Adrenal gland (tissue), 12 donors: ENCODE data around the gene PPP2R1B. TPM values are rescaled to one million over a fixed set of nuclear protein-coding genes. Genes with fewer than 3 reads are reported as not detected.

Experiments used
- DNase-seq, 7 donors: peaks; one replicate each; pipeline ENCODE4 v3.0.0-alpha.2; 2019 to 2020
- H3K27ac ChIP-seq, 5 donors: fragments of 200-600 bp; sonication (generic) in 4 of 5; 1 replicate in 3 of 5; 2 replicates in 2 of 5; pipeline versions ENCODE4 v1.5.1 to v1.8.0; 2016 to 2020; ENCODE audit warnings: mild to moderate bottlenecking in 1 of 5
- H3K27me3 ChIP-seq: fragments of 200-600 bp; 2 replicates; pipeline ENCODE4 v1.8.0; 2021
- H3K36me3 ChIP-seq, 2 donors: fragments of 200-600 bp; replicated peaks in 1 of 2; 1 replicate in 1 of 2; 2 replicates in 1 of 2; pipeline versions ENCODE4 v1.5.1 to v1.8.0; 2018 to 2022
- H3K4me1 ChIP-seq, 2 donors: fragments of 200-600 bp; replicated peaks in 1 of 2; 1 replicate in 1 of 2; 2 replicates in 1 of 2; pipeline versions ENCODE4 v1.5.1 to v1.8.0; 2018 to 2021
- H3K4me3 ChIP-seq, 4 donors: fragments of 200-600 bp; sonication (generic) in 3 of 4; one replicate each; pipeline ENCODE4 v1.5.1; 2016 to 2018
- H3K9me3 ChIP-seq, 3 donors: fragments of 200-600 bp; sonication (generic) in 1 of 3; replicated peaks in 1 of 3; 1 replicate in 2 of 3; 2 replicates in 1 of 3; pipeline versions ENCODE4 v1.5.1 to v1.8.0; 2016 to 2021
- CTCF ChIP-seq, 6 experiments: fragments of 450-650 bp in 4 of 6; fragments of 200-600 bp in 2 of 6; sonication (generic) in 1 of 6; IDR thresholded peaks; 1 replicate in 5 of 6; 2 replicates in 1 of 6; pipeline versions ENCODE4 v1.5.1 to v1.8.0; 2016 to 2021; ENCODE audit warnings: antibody characterized with exemption in 6 of 6, mild to moderate bottlenecking in 2 of 6, moderate library complexity in 1 of 6
- POLR2A ChIP-seq, 2 donors: fragments of 450-650 bp; IDR thresholded peaks; one replicate each; pipeline ENCODE4 v1.6.1; 2017; ENCODE audit warnings: antibody characterized with exemption in 2 of 2, mild to moderate bottlenecking in 2 of 2, moderate library complexity in 1 of 2
- WGBS, 4 donors: extraction: QIAGEN DNeasy Blood & Tissue Kit in 2 of 4; methylation state at CpG; one replicate each; pipeline versions ENCODE4 v1.1.5 to v1.1.7; 2013 to 2017; 5-methylcytosine and 5-hydroxymethylcytosine counted together
- intact Hi-C, 2 donors: fragments of 100-400 bp; cut with DNase I; formaldehyde crosslinking; loops; one replicate each; pipeline versions ENCODE4 v1.14.1 to v1.15.0; 2022 to 2023
- polyA plus RNA-seq, 3 donors: library from polyadenylated mRNA; stranded (reverse); fragments of 200-250 nt in 2 of 3; fragments of 350-450 nt in 1 of 3; fragmentation: Illumina TruSeq in 1 of 3; extraction: RNeasy Lipid Tissue Mini Kit (QIAGEN cat#74804) in 1 of 3; gene quantifications; one replicate each; pipeline ENCODE4 v1.2.3, GENCODE V29; 2013 to 2014
- total RNA-seq, 9 donors: library from RNA; depleted of rRNA in 4 of 9; stranded (reverse); fragments of >200 nt in 4 of 9; fragments of 120-200 nt in 1 of 9; fragmentation: NEBNext Ultra II Directional in 1 of 9; extraction: Animal tissue kit (Norgen Biotek cat#: 25700) in 1 of 9; gene quantifications; one replicate each; pipeline versions ENCODE4 v1.1.0 to v1.2.4, GENCODE V29; 2013 to 2023
- donor health status: healthy with polysubstance abuse.
- donor health status: Bipolar disorder and iron deficiency.
- donor health status: DM: yes; HTN: yes; CAD: no.
- donor health status: DM: no; HTN: no; CAD: no.
- donor health status: DM: no; HTN: no; CAD: no.
- donor health status: DM: yes; HTN: yes; CAD: no.

The PPP2R1B gene
- total and polyA plus RNA-seq, 12 donors = 10.3 to 58.1 (median 32.2) TPM

DNA sequence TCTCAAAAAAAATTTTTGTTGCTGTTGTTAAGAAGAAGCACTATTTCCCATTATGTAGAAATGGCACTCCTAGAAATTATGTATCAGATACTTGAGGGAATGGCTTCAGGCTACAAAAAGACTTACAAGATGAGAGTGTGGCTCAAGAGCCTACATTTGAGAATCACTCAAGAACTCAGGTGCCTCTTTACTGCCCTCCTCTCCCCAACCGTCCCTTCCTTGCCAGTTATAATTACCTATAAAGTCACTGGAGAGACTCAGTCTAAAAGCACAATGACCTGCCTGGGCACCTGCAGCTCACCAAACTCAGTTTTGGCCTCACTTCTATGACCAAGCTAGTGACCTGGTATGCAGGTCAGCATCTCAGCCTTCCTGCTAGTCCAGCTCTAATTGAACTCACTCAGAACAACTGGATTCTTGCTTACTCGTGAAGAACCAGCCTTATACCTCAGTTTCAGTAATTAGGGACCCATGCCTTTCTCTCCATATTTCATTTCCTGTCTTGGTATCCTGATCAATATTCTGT lies 41.9 kb upstream of the PPP2R1B start:
- intact Hi-C loops = no loop called here
- WGBS, 4 donors = 95 to 98% (median 97%) methylated on average over 2 of the region's 2 CpGs
- Histone ChIP-seq H3K4me3 (no peak overlapping the region), H3K4me1 (no peaks in the 10 kb centered on the region), H3K27ac (no peak overlapping the region), H3K36me3 (peaks cover 0 to 33% of the 10 kb centered on the region in 2 donors), H3K9me3 (no peaks in the 10 kb centered on the region), H3K27me3 (no peaks in the 10 kb centered on the region)
- no peak for DNase-seq
- TF ChIP-seq POLR2A (IDR thresholded peaks at IDR 0.05) = no peak
- TF ChIP-seq CTCF (IDR thresholded peaks at IDR 0.05) = no peak

- DNase-seq = no peak
- Histone ChIP-seq H3K4me1 (no peaks in the 10 kb centered on the region), H3K36me3 (peaks cover 0 to 33% of the 10 kb centered on the region in 2 donors), H3K27me3 (no peaks in the 10 kb centered on the region), H3K9me3 (no peaks in the 10 kb centered on the region), H3K4me3 (no peak overlapping the region), H3K27ac (no peak overlapping the region)
- intact Hi-C loops = no loop called here
- 92 to 100% (median 97%) methylated on average over 1 of the region's 1 CpG for WGBS, 4 donors
- no peak for TF ChIP-seq CTCF (IDR thresholded peaks at IDR 0.05)
- no peak for TF ChIP-seq POLR2A (IDR thresholded peaks at IDR 0.05)
These were observed 40.9 kb upstream of the PPP2R1B start for GRCh38 chr11:111807076-111807475.

DNA sequence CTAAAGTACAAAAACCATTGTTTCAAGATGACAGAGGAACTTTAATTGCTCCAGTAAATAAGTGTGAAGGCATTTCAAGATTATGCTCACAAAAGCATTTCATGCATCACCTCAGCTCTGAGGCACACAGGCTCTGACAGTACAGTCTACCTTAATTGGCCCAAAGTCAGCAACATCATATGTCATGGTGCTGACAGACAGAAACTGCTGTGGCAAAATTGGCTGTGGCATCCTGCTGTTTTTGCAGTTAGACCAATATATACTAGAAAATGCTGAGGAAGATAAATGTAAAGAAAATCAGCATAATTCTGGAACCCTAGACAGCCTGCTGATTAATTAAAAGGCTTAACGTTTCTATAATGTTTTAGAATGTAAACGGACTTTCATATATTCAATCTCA lies 34.9 kb upstream of the PPP2R1B start:
- Histone ChIP-seq H3K36me3 (peaks cover 0 to 13% of the 10 kb centered on the region in 2 donors), H3K9me3 (no peaks in the 10 kb centered on the region), H3K27ac (no peak overlapping the region), H3K27me3 (no peaks in the 10 kb centered on the region), H3K4me3 (no peak overlapping the region), H3K4me1 (peaks cover 0 to 7% of the 10 kb centered on the region in 2 donors)
- WGBS, 4 donors = 78 to 87% (median 86%) methylated on average over 2 of the region's 2 CpGs
- TF ChIP-seq POLR2A (IDR thresholded peaks at IDR 0.05) = no peak
- TF ChIP-seq CTCF (IDR thresholded peaks at IDR 0.05) = no peak
- intact Hi-C loops = no loop called here
- DNase-seq = no peak

- TF ChIP-seq POLR2A (IDR thresholded peaks at IDR 0.05) (no peak), CTCF (IDR thresholded peaks at IDR 0.05) (no peak)
- DNase-seq = no peak
- H3K4me3 ChIP-seq = no peak overlapping the region
- H3K27me3 ChIP-seq = no peaks in the 10 kb centered on the region
- intact Hi-C loops = no loop called here
- H3K36me3 ChIP-seq = no peaks in the 10 kb centered on the region
- H3K27ac ChIP-seq = no peak overlapping the region
- peaks cover 2 to 27% of the 10 kb centered on the region in 2 donors for H3K4me1 ChIP-seq
- H3K9me3 ChIP-seq = no peaks in the 10 kb centered on the region
- WGBS, 4 donors = 95 to 100% (median 99%) methylated on average over 1 of the region's 1 CpG
These were observed 32.1 kb upstream of the PPP2R1B start for GRCh38 chr11:111798279-111798678.
